H9 (cell line): ENCODE measurements around the gene UBLCP1. TPM values are rescaled to one million over a fixed set of nuclear protein-coding genes. Genes with fewer than 3 reads are reported as not detected.

Experiments used
- DNase-seq: peaks from one replicate; pipeline ENCODE4 v3.0.0-alpha.2; 2017
- H2AFZ ChIP-seq: one replicate; pipeline ENCODE4 v1.6.1; 2013; ENCODE audit warnings: mild to moderate bottlenecking, low read length, control low read depth, moderate library complexity
- H2AK5ac ChIP-seq: 2 replicates; pipeline ENCODE4 v1.6.1; 2013; ENCODE audit warnings: low read length, control low read depth, mixed read lengths; ENCODE audit not compliant: insufficient read length
- H2BK120ac ChIP-seq: one replicate; pipeline ENCODE4 v1.6.1; 2013; ENCODE audit warnings: low read depth, mild to moderate bottlenecking, low read length, control low read depth, inconsistent platforms; ENCODE audit not compliant: poor library complexity, severe bottlenecking
- H2BK12ac ChIP-seq: 2 replicates; pipeline ENCODE4 v1.6.1; 2013; ENCODE audit warnings: low read length, control low read depth, mixed read lengths, low read depth; ENCODE audit not compliant: insufficient read length
- H2BK15ac ChIP-seq: 2 replicates; pipeline ENCODE4 v1.6.1; 2013; ENCODE audit warnings: low read depth, low read length, control low read depth
- H2BK20ac ChIP-seq: one replicate; pipeline ENCODE4 v1.6.1; 2013; ENCODE audit warnings: low read depth, mild to moderate bottlenecking, low read length, control low read depth, inconsistent platforms; ENCODE audit not compliant: poor library complexity, severe bottlenecking
- H2BK5ac ChIP-seq: 2 replicates; pipeline ENCODE4 v1.6.1; 2013; ENCODE audit warnings: low read length, control low read depth, mixed read lengths; ENCODE audit not compliant: insufficient read length
- H3K14ac ChIP-seq: 2 replicates; pipeline ENCODE4 v1.6.1; 2013; ENCODE audit warnings: low read length, control low read depth; ENCODE audit not compliant: insufficient read depth
- H3K18ac ChIP-seq: 2 replicates; pipeline ENCODE4 v1.6.1; 2013; ENCODE audit warnings: low read depth, mild to moderate bottlenecking, mixed read lengths, low read length, control low read depth; ENCODE audit not compliant: insufficient read length
- H3K23ac ChIP-seq: 2 replicates; pipeline ENCODE4 v1.6.1; 2013; ENCODE audit warnings: low read length, control low read depth, mixed read lengths, low read depth; ENCODE audit not compliant: insufficient read length
- H3K23me2 ChIP-seq: 2 replicates; pipeline ENCODE4 v1.6.1; 2013; ENCODE audit warnings: low read depth, mild to moderate bottlenecking, mixed read lengths, low read length, control low read depth; ENCODE audit not compliant: insufficient read length, poor library complexity, severe bottlenecking
- H3K27ac ChIP-seq: 2 replicates; pipeline ENCODE4 v1.5.1; 2013; ENCODE audit warnings: low read length, control low read depth, mixed read lengths, low read depth; ENCODE audit not compliant: insufficient read length
- H3K27me3 ChIP-seq: 2 replicates; pipeline ENCODE4 v1.6.1; 2013; ENCODE audit warnings: low read length, control low read depth, inconsistent platforms; ENCODE audit not compliant: insufficient read depth
- H3K4ac ChIP-seq: 2 replicates; pipeline ENCODE4 v1.6.1; 2013; ENCODE audit warnings: low read depth, mild to moderate bottlenecking, control low read depth, inconsistent platforms, low read length, moderate library complexity
- H3K4me1 ChIP-seq: 2 replicates; pipeline ENCODE4 v1.6.1; 2013; ENCODE audit warnings: low read length, control low read depth, inconsistent platforms; ENCODE audit not compliant: insufficient read depth
- H3K4me2 ChIP-seq: 2 replicates; pipeline ENCODE4 v1.6.1; 2013; ENCODE audit warnings: low read length, control low read depth, mixed read lengths; ENCODE audit not compliant: insufficient read length, insufficient read depth
- H3K56ac ChIP-seq: 2 replicates; pipeline ENCODE4 v1.6.1; 2013; ENCODE audit warnings: low read depth, mild to moderate bottlenecking, mixed read lengths, low read length, control low read depth; ENCODE audit not compliant: insufficient read length
- H3K79me1 ChIP-seq: 2 replicates; pipeline ENCODE4 v1.6.1; 2013; ENCODE audit warnings: low read depth, mild to moderate bottlenecking, moderate library complexity, low read length, control low read depth, inconsistent platforms; ENCODE audit not compliant: insufficient read depth, poor library complexity, severe bottlenecking
- H3K79me2 ChIP-seq: 2 replicates; pipeline ENCODE4 v1.6.1; 2013; ENCODE audit warnings: low read length, control low read depth, inconsistent platforms; ENCODE audit not compliant: insufficient read depth
- H3K9ac ChIP-seq: 2 replicates; pipeline ENCODE4 v1.6.1; 2013; ENCODE audit warnings: low read length, control low read depth, mixed read lengths; ENCODE audit not compliant: insufficient read length; ENCODE audit errors: extremely low read depth
- H3K9me3 ChIP-seq: one replicate; pipeline ENCODE4 v1.6.1; 2013; ENCODE audit warnings: low read depth, low read length, inconsistent platforms; ENCODE audit not compliant: control insufficient read depth
- H3T11ph ChIP-seq: one replicate; pipeline ENCODE4 v1.6.1; 2013; ENCODE audit warnings: mild to moderate bottlenecking, low read length, control low read depth, inconsistent platforms
- H4K20me1 ChIP-seq: one replicate; pipeline ENCODE4 v1.6.1; 2013; ENCODE audit not compliant: control insufficient read depth, insufficient read length, insufficient read depth
- H4K5ac ChIP-seq: 2 replicates; pipeline ENCODE4 v1.6.1; 2013; ENCODE audit warnings: low read depth, mild to moderate bottlenecking, mixed read lengths, low read length, control low read depth; ENCODE audit not compliant: insufficient read length
- H4K8ac ChIP-seq: replicated peaks from 2 replicates; pipeline ENCODE4 v1.6.1; 2013; ENCODE audit warnings: low read length, control low read depth, mixed read lengths, low read depth; ENCODE audit not compliant: insufficient read length
- H4K91ac ChIP-seq: 2 replicates; pipeline ENCODE4 v1.6.1; 2013; ENCODE audit warnings: low read depth, mild to moderate bottlenecking, moderate library complexity, mixed read lengths, low read length, control low read depth; ENCODE audit not compliant: insufficient read length
- H3K27ac Mint-ChIP-seq, 3 experiments: 2 replicates in 2 of 3; 3 replicates in 1 of 3; pipeline ENCODE4 v1.8.0; 2020 to 2021; ENCODE audit warnings: mixed read lengths in 3 of 3, mild to moderate bottlenecking in 1 of 3, moderate library complexity in 1 of 3
- H3K27me3 Mint-ChIP-seq: 2 replicates; pipeline ENCODE4 v1.8.0; 2021; ENCODE audit warnings: low read depth, mild to moderate bottlenecking, moderate library complexity, mixed read lengths
- H3K36me3 Mint-ChIP-seq, 3 experiments: 2 replicates in 2 of 3; 3 replicates in 1 of 3; pipeline ENCODE4 v1.8.0; 2020 to 2021; ENCODE audit warnings: low read depth in 3 of 3, mixed read lengths in 3 of 3; ENCODE audit not compliant: insufficient read depth in 1 of 3
- H3K4me1 Mint-ChIP-seq, 2 experiments: 2 replicates each; pipeline ENCODE4 v1.8.0; 2020; ENCODE audit warnings: mixed read lengths in 2 of 2
- H3K4me3 Mint-ChIP-seq, 2 experiments: 2 replicates in 1 of 2; 3 replicates in 1 of 2; pipeline ENCODE4 v1.8.0; 2020 to 2021; ENCODE audit warnings: mild to moderate bottlenecking in 2 of 2, mixed read lengths in 2 of 2, moderate library complexity in 1 of 2
- H3K9me3 Mint-ChIP-seq, 2 experiments: 2 replicates in 1 of 2; 3 replicates in 1 of 2; pipeline ENCODE4 v1.8.0; 2020; ENCODE audit warnings: mild to moderate bottlenecking in 2 of 2, mixed read lengths in 2 of 2, moderate library complexity in 1 of 2
- CTCF ChIP-seq: fragments of 200-600 bp; sonication (generic); conservative IDR thresholded peaks from 3 replicates; pipeline ENCODE4 v1.8.0; 2021; ENCODE audit warnings: antibody characterized with exemption, mild to moderate bottlenecking
- WGBS: extraction: QIAGEN DNeasy Blood & Tissue Kit; methylation state at CpG from one replicate; pipeline ENCODE4 v1.1.7; 2013; ENCODE audit warnings: missing lambda C conversion rate, low lambda C conversion rate, mixed read lengths; ENCODE audit not compliant: insufficient read length; ENCODE audit errors: extremely low coverage; 5-methylcytosine and 5-hydroxymethylcytosine counted together
- total RNA-seq: library from RNA; stranded (reverse); gene quantifications from 2 replicates; pipeline ENCODE4 v1.2.1, GENCODE V29; 2021

UBLCP1 gene
- total RNA-seq, 1 experiment from 2014 or later: 37.9 TPM

GRCh38 chr5:159269723-159270122 is 6.6 kb downstream of the UBLCP1 start:
- DNase-seq: no peak
- no peak overlapping the region for H4K5ac ChIP-seq
- no peak overlapping the region for H3T11ph ChIP-seq
- Mint-ChIP-seq H3K27ac (no peak overlapping the region), H3K36me3 (peaks cover 18 to 57% (median 48%) of the 10 kb centered on the region in 3 experiments), H3K4me3 (no peak overlapping the region), H3K4me1 (no peaks in the 10 kb centered on the region), H3K27me3 (no peaks in the 10 kb centered on the region), H3K9me3 (peaks cover 0 to 9% of the 10 kb centered on the region in 2 experiments; a peak in 2 of 5 replicates)
- H4K20me1 ChIP-seq: no peaks in the 10 kb centered on the region
- no peak overlapping the region for H3K4me2 ChIP-seq
- no peak overlapping the region for H4K91ac ChIP-seq
- H3K23me2 ChIP-seq: no peaks in the 10 kb centered on the region
- no peak overlapping the region for H2BK120ac ChIP-seq
- no peak for TF ChIP-seq CTCF
- no peak overlapping the region for H3K4ac ChIP-seq
- no peak overlapping the region for H2BK12ac ChIP-seq
- H2BK20ac ChIP-seq: no peak overlapping the region
- H3K27ac ChIP-seq: no peak overlapping the region
- no peaks in the 10 kb centered on the region; the same call in 1 of the 2 replicates for H3K79me2 ChIP-seq
- no peak overlapping the region for H2BK5ac ChIP-seq
- H3K23ac ChIP-seq: no peak overlapping the region
- no peak overlapping the region for H2AFZ ChIP-seq
- H3K9me3 ChIP-seq: no peaks in the 10 kb centered on the region
- peaks cover 3% of the 10 kb centered on the region for H3K79me1 ChIP-seq
- no peak overlapping the region for H4K8ac ChIP-seq
- no peak overlapping the region for H3K9ac ChIP-seq
- H3K27me3 ChIP-seq: no peaks in the 10 kb centered on the region
- H2BK15ac ChIP-seq: no peak overlapping the region
- no peak overlapping the region for H2AK5ac ChIP-seq
- no peaks in the 10 kb centered on the region for H3K4me1 ChIP-seq
- H3K56ac ChIP-seq: no peak overlapping the region
- no CpG with 5 or more reads among the region's 2 CpGs for WGBS
- no peak overlapping the region for H3K14ac ChIP-seq
- H3K18ac ChIP-seq: no peak overlapping the region
